Upper lobe of right lung (tissue), 1 donor: ENCODE results near the gene SMYD1. TPM values are rescaled to one million over a fixed set of nuclear protein-coding genes. Genes with fewer than 3 reads are reported as not detected.

Source experiments
- ATAC-seq: fragments of 200-7000 bp; cut with Tn5 transposase; one replicate; pipeline ENCODE4 v1.9.1; 2020; ENCODE audit warnings: mild to moderate bottlenecking, moderate library complexity
- DNase-seq: peaks from one replicate; pipeline ENCODE4 v3.0.0-alpha.2; 2020
- H3K27ac ChIP-seq: fragments of 200-600 bp; one replicate; pipeline ENCODE4 v1.8.0; 2022
- H3K27me3 ChIP-seq: fragments of 200-600 bp; one replicate; pipeline ENCODE4 v1.8.0; 2022; ENCODE audit warnings: mild to moderate bottlenecking
- H3K36me3 ChIP-seq: fragments of 200-600 bp; one replicate; pipeline ENCODE4 v1.8.0; 2022
- H3K4me1 ChIP-seq: fragments of 200-600 bp; one replicate; pipeline ENCODE4 v1.8.0; 2022
- H3K4me3 ChIP-seq: fragments of 200-600 bp; one replicate; pipeline ENCODE4 v1.8.0; 2022; ENCODE audit warnings: mild to moderate bottlenecking
- H3K9me3 ChIP-seq: fragments of 200-600 bp; one replicate; pipeline ENCODE4 v1.8.0; 2022
- CTCF ChIP-seq: fragments of 200-600 bp; IDR thresholded peaks from one replicate; pipeline ENCODE4 v1.8.0; 2022; ENCODE audit warnings: antibody characterized with exemption
- intact Hi-C: fragments of 100-400 bp; cut with DNase I; formaldehyde crosslinking; loops from one replicate; pipeline ENCODE4 v1.11.0; 2022
- total RNA-seq: library from RNA; stranded (reverse); fragmentation: NEBNext Ultra II Directional; extraction: Animal tissue kit (Norgen Biotek cat#: 25700); gene quantifications from one replicate; pipeline ENCODE4 v1.2.1, GENCODE V29; 2021
- donor health status: DM: no; HTN: yes; CAD: no; lungs with severe emphysema.

Gene SMYD1
- total RNA-seq, 1 donor from 2014 or later = not detected

- DNase-seq (no peak), ATAC-seq (no peak)
- TF ChIP-seq CTCF = no peak
- Histone ChIP-seq H3K36me3 (no peaks in the 10 kb centered on the region), H3K27me3 (no peaks in the 10 kb centered on the region), H3K4me1 (no peaks in the 10 kb centered on the region), H3K9me3 (no peaks in the 10 kb centered on the region), H3K4me3 (no peak overlapping the region), H3K27ac (no peak overlapping the region)
- intact Hi-C loops = no loop called here
These were observed 15.2 kb downstream of the SMYD1 start for GRCh38 chr2:88082781-88083180.

GRCh38 chr2:88085099-88085498 lies 17.5 kb downstream of the SMYD1 start:
- H3K4me1 ChIP-seq = no peaks in the 10 kb centered on the region
- no peaks in the 10 kb centered on the region for H3K9me3 ChIP-seq
- no peak for ATAC-seq
- no peak for TF ChIP-seq CTCF
- DNase-seq = no peak
- no peak overlapping the region for H3K27ac ChIP-seq
- no peak overlapping the region for H3K4me3 ChIP-seq
- no peaks in the 10 kb centered on the region for H3K27me3 ChIP-seq
- intact Hi-C loops = no loop called here
- no peaks in the 10 kb centered on the region for H3K36me3 ChIP-seq

- Histone ChIP-seq H3K4me3 (no peak overlapping the region), H3K4me1 (no peaks in the 10 kb centered on the region), H3K27me3 (no peaks in the 10 kb centered on the region), H3K27ac (no peak overlapping the region), H3K9me3 (no peaks in the 10 kb centered on the region), H3K36me3 (no peaks in the 10 kb centered on the region)
- no peak for TF ChIP-seq CTCF
- DNase-seq = no peak
- intact Hi-C loops = no loop called here
- ATAC-seq = no peak
These were observed 18.0 kb downstream of the SMYD1 start for GRCh38 chr2:88085602-88086001.

GRCh38 chr2:88086401-88086800 lies 18.8 kb downstream of the SMYD1 start:
- intact Hi-C loops = no loop called here
- TF ChIP-seq CTCF = no peak
- H3K36me3 ChIP-seq = no peaks in the 10 kb centered on the region
- DNase-seq = no peak
- no peak for ATAC-seq
- no peak overlapping the region for H3K4me3 ChIP-seq
- H3K9me3 ChIP-seq = no peaks in the 10 kb centered on the region
- no peaks in the 10 kb centered on the region for H3K4me1 ChIP-seq
- no peaks in the 10 kb centered on the region for H3K27me3 ChIP-seq
- H3K27ac ChIP-seq = no peak overlapping the region

GRCh38 chr2:88087073-88087472 lies 19.4 kb downstream of the SMYD1 start:
- H3K36me3 ChIP-seq = no peaks in the 10 kb centered on the region
- no peak for TF ChIP-seq CTCF
- no peaks in the 10 kb centered on the region for H3K27me3 ChIP-seq
- intact Hi-C loops = no loop called here
- H3K4me3 ChIP-seq = no peak overlapping the region
- H3K9me3 ChIP-seq = no peaks in the 10 kb centered on the region
- H3K27ac ChIP-seq = no peak overlapping the region
- no peak for DNase-seq
- H3K4me1 ChIP-seq = no peaks in the 10 kb centered on the region
- no peak for ATAC-seq

- Histone ChIP-seq H3K9me3 (no peaks in the 10 kb centered on the region), H3K27me3 (no peaks in the 10 kb centered on the region), H3K4me1 (no peaks in the 10 kb centered on the region), H3K27ac (no peak overlapping the region), H3K4me3 (no peak overlapping the region), H3K36me3 (no peaks in the 10 kb centered on the region)
- intact Hi-C loops = no loop called here
- ATAC-seq (no peak), DNase-seq (no peak)
- no peak for TF ChIP-seq CTCF
These were observed 20.1 kb downstream of the SMYD1 start for GRCh38 chr2:88087763-88088162.
